ENCODE data around the gene PCDH1. TPM values are rescaled to one million over a fixed set of nuclear protein-coding genes. Genes with fewer than 3 reads are reported as not detected.

Gene PCDH1
- total RNA-seq, 1 donor from 2014 or later, result 66.6 TPM

DNA sequence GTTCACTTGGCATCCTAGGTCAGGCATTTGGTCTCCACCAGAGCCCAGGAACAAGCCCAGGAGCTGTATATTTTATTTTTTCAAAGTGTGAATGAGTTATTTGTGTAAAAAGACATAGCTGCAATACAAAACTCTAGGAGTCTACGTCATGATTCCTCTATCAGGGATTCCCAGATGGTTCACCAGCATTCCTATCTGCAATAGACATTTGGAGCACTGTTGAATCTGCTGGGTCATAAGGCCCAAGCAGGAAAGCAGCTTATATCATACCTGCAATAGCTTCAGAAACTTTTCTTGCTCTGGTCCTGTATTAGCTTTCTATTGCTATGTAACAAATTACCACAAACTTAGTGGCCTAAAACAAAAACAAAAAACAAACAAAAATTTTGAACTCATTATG lies 28.8 kb upstream of the PCDH1 start:
- Histone ChIP-seq H3K9me3 (no peaks in the 10 kb centered on the region), H3K27me3 (no peaks in the 10 kb centered on the region), H3K36me3 (no peaks in the 10 kb centered on the region), H3K27ac (no peak overlapping the region), H3K4me1 (no peaks in the 10 kb centered on the region), H3K4me3 (no peak overlapping the region)
- intact Hi-C loops (cut with DNase I), result no loop called here
- ATAC-seq (no peak), DNase-seq (no peak)
- TF ChIP-seq, protein P1, sequence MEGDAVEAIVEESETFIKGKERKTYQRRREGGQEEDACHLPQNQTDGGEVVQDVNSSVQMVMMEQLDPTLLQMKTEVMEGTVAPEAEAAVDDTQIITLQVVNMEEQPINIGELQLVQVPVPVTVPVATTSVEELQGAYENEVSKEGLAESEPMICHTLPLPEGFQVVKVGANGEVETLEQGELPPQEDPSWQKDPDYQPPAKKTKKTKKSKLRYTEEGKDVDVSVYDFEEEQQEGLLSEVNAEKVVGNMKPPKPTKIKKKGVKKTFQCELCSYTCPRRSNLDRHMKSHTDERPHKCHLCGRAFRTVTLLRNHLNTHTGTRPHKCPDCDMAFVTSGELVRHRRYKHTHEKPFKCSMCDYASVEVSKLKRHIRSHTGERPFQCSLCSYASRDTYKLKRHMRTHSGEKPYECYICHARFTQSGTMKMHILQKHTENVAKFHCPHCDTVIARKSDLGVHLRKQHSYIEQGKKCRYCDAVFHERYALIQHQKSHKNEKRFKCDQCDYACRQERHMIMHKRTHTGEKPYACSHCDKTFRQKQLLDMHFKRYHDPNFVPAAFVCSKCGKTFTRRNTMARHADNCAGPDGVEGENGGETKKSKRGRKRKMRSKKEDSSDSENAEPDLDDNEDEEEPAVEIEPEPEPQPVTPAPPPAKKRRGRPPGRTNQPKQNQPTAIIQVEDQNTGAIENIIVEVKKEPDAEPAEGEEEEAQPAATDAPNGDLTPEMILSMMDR (IDR thresholded peaks at IDR 0.05), result no peak

DNA sequence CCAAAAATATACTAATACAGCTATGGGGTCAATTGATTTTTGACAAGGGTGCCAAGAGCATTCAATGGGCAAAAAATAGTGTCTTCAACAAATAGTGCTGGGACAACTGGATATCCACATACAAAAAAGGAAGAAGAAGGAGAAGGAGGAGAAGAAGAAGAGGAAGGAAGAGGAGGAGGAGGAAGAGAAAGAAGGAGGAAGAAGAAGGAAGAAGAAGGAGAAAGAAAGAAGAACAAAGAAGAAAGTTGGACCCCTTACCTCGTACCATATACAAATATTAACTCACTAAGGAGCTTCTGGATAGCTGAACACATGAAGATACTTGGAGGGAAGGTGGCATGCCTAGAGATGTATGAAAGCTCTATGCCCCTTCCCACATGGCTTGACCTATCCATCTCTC lies 28.3 kb upstream of the PCDH1 start:
- Histone ChIP-seq H3K27me3 (no peaks in the 10 kb centered on the region), H3K9me3 (no peaks in the 10 kb centered on the region), H3K4me3 (no peak overlapping the region), H3K36me3 (no peaks in the 10 kb centered on the region), H3K27ac (no peak overlapping the region), H3K4me1 (no peaks in the 10 kb centered on the region)
- ATAC-seq (no peak), DNase-seq (no peak)
- intact Hi-C loops (cut with DNase I), result no loop called here
- TF ChIP-seq, protein P1 (IDR thresholded peaks at IDR 0.05), result no peak

DNA sequence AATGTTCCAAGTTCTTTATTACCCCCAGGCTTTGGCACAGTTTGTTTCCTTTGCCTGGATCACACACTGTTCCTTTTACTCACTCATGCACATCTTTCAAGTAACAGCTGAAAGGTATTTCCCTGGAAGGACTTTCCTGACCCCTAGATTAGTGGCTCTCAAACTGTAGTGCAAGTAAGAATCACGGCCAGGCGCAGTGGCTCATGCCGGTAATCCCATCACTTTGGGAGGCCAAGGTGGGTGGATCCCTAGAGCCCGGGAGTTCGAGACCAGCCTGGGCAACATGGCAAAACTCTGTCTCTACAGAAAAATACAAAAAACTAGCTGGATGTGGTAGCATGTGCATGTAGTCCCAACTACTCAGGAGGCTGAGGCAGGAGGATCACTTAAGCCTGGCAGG lies 26.3 kb upstream of the PCDH1 start:
- no peak for DNase-seq
- no peaks in the 10 kb centered on the region for H3K4me1 ChIP-seq
- no peaks in the 10 kb centered on the region for H3K27me3 ChIP-seq
- no peak overlapping the region for H3K27ac ChIP-seq
- TF ChIP-seq, protein P1 (IDR thresholded peaks at IDR 0.05), result no peak
- H3K36me3 ChIP-seq, result no peaks in the 10 kb centered on the region
- intact Hi-C loops (cut with DNase I), result no loop called here
- H3K9me3 ChIP-seq, result no peaks in the 10 kb centered on the region
- no peak for ATAC-seq
- no peak overlapping the region for H3K4me3 ChIP-seq

GRCh38 chr5:141903261-141903660 lies 25.1 kb upstream of the PCDH1 start:
- H3K9me3 ChIP-seq, result no peaks in the 10 kb centered on the region
- TF ChIP-seq, protein P1 (IDR thresholded peaks at IDR 0.05), result no peak
- DNase-seq, result no peak
- no peak overlapping the region for H3K4me3 ChIP-seq
- H3K36me3 ChIP-seq, result no peaks in the 10 kb centered on the region
- intact Hi-C loops (cut with DNase I), result no loop called here
- H3K4me1 ChIP-seq, result peaks cover 4% of the 10 kb centered on the region
- no peaks in the 10 kb centered on the region for H3K27me3 ChIP-seq
- no peak overlapping the region for H3K27ac ChIP-seq
- ATAC-seq, result peak; percentile 70

DNA sequence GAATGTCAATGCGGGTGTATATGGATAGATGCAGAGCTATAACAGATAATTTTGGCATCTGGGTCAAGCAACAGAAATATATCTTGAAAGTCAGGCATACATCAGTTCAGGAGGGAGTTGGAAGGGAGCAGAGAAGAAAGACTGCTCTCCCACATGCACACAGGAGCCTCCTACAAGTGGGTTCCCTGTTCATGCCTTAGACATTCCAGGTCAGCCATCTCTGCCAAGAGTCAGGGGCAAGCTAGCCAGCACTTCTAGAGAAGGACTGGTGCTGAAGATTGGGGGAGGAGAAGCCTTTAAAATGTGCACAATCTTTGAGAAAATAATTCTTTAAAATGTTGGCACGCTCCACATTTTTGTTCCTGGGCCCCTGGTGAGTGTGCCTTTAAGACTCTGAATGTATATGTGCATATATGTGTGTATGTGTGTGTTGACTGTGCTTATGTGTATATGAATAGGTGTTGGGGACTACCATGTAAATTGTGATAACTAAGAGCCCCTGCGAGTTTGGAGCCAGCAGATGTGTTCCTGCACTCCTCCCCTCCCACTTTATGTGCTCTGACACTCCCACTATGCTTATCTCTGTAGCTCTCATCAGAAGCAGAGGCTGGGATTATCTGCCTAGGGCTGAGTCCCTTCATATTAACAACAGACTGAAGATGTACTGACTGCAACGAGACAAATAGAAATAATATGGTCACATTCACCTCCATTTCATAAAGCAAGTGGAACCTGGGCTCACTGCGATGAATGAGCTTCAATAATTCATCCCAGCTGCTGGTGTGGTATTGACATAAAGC lies 24.0 kb upstream of the PCDH1 start:
- no peak overlapping the region for H3K4me3 ChIP-seq
- H3K27ac ChIP-seq, result no peak overlapping the region
- ATAC-seq (no peak), DNase-seq (no peak)
- TF ChIP-seq, protein P1 (IDR thresholded peaks at IDR 0.05), result no peak
- H3K27me3 ChIP-seq, result no peaks in the 10 kb centered on the region
- intact Hi-C loops (cut with DNase I), result no loop called here
- H3K4me1 ChIP-seq, result peaks cover 4% of the 10 kb centered on the region
- no peaks in the 10 kb centered on the region for H3K36me3 ChIP-seq
- H3K9me3 ChIP-seq, result no peaks in the 10 kb centered on the region

Measured in upper lobe of right lung (tissue), 1 donor.